ENCODE data around the gene BPIFB4.
"Not testable (repeated sequence)": the region's sequence is repeated elsewhere in the genome, so short reads cannot be mapped to it uniquely, and the experiment has no call there.

The BPIFB4 gene

DNA sequence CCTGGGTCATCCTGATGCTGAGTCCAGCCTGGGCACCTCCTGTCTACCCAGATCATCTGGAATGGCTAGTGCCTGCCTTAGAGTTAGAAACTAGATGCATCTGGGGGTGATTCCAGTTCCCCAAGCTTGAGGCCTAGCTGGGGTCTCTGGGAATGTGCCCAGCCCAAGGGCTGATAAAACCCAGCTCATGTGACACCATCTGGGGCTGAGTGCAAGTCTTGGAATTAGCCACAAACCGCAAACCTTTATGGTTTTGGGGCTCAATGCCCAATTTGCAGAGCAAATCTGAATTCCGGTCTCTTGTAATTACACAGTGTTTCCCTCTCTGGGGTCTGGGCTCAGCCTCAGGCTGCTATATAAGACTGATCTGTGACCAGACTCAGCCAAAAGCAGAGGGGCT, at the start of gene BPIFB4:
TSS of gene BPIFB4 (plus strand) at position 385 of the 400 bp plus-strand sequence. CDS start 1,884 bp downstream, outside the sequence.
- DNase-seq: no peak

DNA sequence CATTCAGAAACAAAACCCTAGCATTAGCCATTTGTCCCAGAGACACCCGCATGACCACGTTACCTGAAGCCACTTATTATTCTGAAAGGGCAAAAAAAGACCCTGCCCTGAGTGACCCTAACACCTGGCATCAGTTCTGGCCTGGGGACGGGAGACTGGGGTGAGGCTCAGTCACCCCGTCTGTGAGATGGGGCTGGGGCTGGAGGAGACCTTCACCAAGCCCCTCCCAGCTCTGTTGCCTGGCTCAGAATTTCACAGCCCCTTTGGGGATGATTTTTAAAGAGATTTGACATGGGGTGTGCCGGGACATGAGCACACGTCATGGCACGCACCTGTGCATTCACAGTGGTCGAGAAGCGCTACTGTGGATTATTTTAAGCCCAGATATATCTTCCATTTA, 49.4 kb upstream of the BPIFB4 start:
- DNase-seq: no peak

DNA sequence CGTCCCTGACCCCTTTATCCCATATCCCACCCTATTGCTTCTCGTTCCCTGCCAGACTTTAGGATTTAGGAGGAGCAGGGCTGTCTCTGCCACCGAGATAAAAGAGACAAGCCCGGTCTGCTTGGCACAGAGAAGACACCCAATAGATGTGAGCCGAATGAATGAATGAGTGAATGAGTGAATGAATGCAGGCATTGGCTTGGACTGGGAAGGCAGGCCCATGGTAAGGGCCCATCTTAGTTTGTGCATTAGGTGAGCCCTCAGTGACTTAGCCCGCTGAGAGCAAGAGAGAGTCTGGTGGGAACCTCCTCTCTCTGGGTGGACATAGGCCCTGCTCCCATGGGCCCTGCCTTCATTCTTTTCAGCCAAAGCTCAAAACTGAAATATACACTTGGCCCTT, 48.9 kb upstream of the BPIFB4 start:
- DNase-seq: no peak

DNA sequence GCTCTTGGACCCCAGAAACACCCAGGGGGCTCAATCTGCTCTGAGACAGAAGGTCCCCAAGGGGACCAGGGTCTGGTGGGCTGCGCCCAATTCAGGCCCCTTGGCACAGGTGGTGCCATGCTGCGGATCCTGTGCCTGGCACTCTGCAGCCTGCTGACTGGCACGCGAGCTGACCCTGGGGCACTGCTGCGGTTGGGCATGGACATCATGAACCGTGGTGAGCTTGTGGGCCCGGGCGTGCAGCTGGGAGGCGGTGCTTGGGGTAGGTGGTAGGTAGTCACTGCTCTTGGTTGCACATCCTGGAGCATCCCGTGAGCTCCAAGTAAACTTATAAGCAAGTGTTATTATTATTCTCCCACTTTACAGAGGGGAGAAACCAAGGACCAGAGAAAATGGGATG, 47.9 kb upstream of the BPIFB4 start, which contains the start of gene BPIFB6:
TSS of gene BPIFB6 (plus strand) at position 118 of the 400 bp plus-strand sequence. CDS start at position 118, 0 bp downstream.
- no peak for DNase-seq

DNA sequence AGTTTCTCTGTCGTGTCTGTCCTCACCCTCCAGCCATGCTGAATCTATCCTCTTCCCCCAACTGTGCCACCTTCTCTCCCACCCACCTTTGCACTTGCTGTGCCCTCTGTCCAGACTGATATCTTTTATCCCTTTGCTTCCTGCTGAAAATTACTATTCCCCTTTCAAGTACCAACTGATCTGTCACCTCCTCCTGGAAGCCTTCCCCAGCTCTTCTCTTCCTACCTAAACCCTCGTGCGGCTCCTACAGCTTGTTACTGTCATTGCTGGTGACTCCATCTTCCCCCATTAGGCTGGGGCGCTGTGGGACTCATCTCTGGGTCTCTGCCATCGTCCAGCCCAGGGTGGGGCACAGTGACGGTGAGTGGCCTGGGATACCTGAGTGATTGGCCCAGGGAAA, 46.9 kb upstream of the BPIFB4 start:
- no peak for DNase-seq

DNA sequence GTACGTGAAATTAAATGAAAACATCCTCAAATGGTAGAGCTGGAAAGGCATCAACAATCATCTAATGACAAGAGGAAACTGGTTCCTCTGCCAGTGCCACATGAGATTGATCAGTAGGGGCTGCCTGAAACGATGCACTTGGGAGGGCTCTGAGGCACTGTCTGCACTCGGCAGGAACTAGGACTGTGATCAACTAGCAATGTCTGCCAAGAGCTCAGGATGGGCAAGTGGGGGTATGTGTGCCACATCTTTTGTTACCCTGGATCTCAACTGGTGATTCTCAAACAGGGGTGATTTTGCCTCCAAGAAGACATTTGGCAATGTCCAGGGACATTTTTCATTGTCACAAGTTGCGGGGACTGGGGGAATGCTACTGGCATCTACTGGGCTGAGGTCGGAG, 46.1 kb upstream of the BPIFB4 start:
- DNase-seq: no peak

DNA sequence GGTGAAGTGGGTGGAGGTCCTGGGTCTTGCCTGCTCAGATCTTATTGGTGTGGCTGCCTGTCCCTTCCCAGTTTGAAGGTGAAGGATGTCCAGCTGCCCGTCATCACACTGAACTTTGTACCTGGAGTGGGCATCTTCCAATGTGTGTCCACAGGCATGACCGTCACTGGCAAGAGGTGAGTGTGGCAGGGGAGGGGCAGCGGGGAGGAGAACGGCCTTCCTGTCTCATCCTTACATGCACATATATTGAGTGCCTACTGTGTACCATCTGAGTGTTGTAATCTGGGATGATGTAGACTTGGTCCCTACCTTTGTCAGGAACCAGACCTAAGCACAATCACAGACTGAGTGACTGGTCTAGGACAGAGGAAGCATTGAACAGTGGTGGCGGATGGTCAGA, 45.3 kb upstream of the BPIFB4 start:
- DNase-seq: no peak

DNA sequence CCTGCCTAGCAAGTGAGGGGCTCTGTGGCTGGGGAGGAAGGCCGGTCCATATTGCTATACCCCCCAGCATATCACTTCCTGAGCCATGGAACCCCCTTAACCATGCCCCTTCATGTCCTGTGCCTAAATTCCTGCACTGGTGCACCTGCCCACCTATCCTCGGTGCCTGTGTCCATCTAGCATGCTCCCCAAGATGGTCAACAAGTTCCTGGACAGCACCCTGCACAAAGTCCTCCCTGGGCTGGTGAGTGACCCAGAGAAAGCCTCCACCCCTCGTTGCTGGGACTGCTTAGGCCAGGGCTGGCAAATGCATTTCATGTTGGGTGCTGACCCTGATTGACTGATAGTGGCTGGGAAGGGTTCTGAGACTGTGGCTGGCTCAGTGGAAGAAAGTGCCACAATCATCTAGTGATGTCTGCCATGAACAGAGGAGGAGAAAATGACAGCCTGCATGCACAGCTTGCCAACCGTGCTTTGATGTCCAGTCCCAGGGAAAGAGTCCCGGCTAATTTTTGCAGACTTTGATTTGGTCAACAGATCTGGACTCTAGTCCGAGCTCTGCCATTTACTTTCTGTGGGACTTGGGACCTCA, 44.4 kb upstream of the BPIFB4 start:
- DNase-seq: no peak

DNA sequence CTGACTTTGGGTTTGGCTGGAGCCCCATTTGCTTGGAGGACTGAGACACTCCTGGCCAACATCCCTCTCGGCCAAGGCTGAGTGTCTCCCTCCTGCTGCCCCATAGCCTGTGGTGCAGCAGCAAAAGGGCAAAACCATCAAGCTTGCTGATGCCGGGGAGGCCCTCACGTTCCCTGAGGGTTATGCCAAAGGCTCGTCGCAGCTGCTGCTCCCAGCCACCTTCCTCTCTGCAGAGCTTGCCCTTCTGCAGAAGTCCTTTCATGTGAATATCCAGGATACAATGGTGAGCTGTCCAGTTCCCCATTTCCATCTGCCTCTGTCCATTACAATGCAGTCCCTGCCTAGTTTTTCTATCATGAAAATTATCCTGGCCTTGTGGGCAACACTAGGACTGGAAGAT, 42.0 kb upstream of the BPIFB4 start:
- no peak for DNase-seq

DNA sequence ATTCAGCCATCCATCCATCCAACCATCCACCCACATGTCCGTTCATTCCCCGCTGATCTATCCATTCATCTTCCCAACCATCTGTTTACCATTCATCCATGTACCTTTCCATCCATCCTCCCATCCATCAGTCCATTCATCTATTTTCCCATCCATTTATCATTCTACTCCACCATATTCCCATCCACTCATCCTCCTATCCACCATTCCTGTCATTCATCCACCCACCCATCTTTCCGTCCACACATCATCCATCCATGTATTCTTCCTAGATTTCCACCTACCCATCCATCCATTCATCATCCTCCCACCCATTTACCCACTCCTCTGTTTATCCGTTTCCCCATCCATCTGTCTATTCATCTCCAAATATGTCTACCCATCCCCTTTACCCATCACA, 41.2 kb upstream of the BPIFB4 start:
- DNase-seq: no peak

DNA sequence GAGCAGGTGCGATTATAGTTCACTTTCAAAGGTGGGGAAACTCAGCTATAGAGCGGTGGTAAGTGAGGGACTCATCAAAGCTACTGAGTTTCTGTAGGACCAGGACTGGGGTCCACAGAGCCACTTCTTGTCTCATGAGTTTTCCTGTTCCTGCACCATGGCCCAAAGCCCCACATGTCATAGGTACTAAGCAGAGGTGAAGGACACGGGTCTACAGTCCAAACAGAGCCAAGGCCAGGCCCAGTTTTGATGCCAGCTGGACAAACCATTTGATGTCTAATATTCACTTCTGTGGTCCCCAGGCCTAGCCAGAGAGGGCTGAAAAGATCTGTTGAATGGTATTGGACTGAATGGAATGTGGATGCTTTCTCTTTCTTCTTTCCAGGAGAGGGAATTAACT, 37.0 kb upstream of the BPIFB4 start:
- DNase-seq: no peak

DNA sequence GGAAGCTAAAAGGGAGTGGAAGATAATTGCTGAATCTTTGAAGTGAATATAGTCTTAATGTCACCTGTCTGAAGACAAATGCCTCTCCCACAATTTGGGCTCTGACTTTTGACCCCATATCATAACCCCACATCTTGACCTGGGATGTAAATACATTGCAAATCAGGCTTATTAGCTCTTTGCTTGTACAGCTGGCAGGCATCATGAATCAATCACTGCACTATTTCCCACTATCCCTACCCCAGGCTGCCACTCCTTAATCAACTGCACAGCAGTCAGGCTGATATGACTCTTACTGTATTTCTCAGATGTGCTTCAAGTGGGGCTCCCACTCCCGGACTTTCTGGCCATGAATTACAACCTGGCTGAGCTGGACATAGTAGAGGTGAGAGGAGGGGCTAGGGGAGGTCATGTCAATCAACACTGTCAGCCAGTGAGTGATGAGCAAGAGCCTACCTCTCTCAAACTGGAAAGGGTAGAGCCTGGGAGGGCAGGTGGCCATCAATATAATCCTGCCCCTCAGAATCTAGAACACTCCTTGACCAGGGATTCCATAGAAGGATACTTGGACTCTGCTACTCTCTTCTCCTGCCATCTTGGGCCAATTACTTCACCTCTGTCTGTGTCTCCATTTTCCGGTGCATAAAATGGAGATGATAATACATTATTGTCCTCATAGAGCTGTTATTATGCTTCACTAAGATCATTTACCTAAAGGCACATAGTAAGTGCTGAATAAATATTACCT, 36.3 kb upstream of the BPIFB4 start:
- DNase-seq: no peak

DNA sequence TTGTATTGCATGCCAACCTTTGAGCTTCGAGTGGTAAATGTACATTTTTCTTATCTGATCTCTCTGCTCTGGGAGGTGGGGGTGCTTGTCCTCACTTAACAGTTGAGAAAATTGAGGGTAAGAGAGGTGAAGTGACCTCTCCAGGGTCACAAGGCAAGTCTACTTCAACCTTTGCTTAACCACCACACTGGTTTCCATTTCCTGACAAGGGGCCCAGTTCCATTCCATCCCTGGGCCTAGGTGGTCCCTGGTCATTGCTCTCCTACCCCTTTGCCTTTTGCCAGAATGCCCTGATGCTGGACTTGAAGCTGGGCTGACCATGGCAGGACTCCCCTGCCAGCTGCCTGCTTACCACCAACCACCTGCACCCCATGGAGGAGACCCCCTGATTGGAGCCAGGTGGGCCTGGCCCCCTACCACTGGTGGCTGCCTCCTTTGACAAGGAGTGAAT, 35.7 kb upstream of the BPIFB4 start:
- DNase-seq: no peak

DNA sequence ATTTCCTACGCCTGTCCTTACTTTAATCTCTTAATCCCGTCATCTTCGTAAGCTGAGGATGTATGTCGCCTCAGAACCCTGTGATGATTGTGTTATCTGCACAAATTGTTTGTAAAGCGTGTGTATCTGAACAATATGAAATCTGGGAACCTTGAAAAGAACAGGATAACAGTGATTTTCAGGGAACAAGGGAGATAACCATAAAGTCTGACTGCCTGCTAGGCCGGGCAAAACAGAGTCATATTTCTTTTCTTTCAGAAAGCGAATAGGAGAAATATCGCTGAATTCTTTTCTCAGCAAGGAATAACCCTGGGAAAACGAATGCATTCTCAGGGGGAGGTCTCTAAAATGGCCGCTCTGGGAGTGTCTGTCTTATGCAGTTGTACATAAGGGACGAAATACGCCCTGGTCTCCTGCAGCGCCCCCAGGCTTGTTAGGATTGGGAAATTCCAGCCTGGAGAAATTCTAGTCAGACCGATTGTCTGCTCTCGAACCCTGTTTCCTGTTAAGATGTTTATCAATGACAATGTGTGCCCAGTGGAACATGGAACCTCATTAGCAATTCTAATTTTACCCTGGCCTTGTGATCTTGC, 34.2 kb upstream of the BPIFB4 start:
- not testable (repeated sequence) for DNase-seq

DNA sequence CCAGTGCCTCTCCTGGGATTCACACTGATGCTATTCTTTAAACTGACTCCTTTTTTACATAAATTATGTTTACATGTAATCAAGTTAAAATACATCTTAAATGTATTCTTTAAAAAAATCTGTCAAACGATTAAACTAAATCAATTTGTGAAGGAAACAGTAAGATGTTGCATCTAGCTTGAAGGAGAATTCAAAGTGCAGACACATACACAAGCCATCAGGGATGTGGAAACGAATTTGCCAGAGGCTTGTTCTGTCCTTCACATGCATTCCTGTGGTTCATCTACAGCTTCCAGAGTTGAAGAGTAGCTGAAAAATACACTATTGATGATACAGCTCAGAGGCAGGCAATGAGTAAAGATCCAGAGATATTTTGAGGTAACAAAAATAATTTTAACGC, 33.0 kb upstream of the BPIFB4 start:
- DNase-seq: no peak

DNA sequence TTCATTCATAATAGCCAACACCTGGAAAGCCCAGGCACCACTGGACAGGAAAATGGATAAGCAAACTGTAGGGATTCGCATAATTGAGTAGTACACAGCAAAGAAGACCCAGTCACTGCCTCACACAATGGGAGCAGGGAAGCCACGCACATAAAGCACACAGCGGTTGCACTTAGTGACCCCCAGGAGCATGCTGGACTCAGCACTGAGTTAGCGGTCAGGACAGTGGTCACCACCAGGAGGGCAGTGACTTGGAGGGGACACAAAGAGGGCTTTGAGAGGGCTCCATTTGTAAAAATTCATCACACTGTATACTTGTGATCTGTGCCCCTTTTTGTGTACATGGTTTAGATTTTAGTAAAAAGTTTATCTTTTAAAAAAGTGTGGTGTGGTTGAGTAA, 28.1 kb upstream of the BPIFB4 start:
- no peak for DNase-seq

DNA sequence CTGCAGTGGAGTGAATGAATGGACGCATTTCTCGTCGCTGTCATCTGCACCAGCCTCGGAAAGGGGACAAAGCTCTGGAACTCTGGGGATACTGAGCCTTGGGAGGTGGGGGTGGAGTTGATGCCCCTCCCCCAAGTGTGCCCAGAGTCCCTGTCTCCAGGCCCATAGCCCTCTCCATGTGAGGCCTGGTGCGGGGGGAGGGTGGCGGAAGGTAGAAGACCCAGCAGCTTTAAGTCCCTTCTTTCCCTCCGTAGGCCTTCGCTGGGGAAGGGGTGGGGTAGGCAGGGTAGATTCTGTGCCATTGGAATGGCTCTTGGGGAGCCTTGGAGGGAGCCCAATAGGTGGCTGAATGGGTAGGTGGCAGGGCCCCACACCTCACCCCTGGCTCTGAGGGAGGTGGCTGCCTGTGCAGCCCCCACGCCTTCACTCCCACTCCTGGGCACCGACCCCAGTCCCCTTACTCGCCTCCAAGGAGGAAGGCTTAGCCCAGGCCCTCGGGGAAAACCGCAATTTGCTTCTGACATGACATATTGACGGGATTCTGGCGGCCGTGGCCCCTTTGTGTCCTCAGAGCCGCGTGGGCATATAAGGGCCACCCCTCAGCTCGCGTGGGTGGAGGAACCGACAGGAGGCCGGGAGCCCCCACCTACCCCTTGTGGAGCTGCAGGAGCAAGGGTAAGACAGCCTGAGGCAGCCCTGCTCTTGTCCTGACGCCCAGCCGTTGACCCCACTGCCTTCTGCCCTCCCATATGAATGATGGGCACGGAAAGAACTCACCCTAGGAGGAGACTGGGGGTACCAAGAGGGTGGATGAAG, 25.9 kb upstream of the BPIFB4 start, which contains the start of gene BPIFB3:
TSS of gene BPIFB3 (plus strand) at position 613 of the 816 bp plus-strand sequence. CDS start 1,533 bp downstream, outside the sequence.
- DNase-seq: no peak

DNA sequence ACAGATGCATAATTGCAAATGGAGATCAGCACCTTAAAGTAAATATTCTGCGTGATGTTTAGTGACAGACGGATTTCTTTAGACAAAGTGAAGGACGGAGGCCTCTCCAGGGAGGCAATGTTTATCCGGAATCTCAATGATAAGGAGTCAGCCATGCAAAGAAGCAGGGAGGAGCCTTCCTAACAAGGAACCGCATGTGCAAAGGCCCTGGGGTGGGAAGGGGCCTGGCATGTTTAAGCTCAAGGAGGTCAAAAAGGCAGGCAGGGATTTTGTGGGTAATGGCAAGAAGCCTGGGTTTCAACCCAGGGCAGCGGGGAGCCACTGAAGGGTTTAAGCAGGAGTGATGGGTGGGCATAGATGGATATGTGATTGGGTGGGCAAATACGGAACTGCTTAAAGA, 25.1 kb upstream of the BPIFB4 start:
- DNase-seq: no peak

DNA sequence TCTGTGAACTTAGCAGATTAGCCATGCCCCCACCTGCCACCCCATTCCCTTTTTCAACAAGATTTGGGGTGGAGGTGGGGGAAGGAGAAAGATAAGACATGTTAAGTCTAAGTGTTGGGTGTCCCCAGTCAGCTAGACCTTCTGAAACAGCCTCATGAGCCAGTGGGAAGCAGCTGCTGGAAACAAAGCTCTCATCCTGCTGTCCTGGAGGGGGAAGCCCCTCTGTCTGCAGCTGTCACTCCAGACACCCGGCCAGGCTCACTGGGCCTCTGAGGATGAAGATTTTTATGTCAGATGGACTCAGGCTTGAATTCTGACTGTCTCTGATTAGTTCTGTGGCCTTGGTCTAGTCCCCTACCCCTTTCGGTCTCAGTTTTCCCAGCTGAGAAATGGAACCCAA, 24.7 kb upstream of the BPIFB4 start:
- DNase-seq: no peak

DNA sequence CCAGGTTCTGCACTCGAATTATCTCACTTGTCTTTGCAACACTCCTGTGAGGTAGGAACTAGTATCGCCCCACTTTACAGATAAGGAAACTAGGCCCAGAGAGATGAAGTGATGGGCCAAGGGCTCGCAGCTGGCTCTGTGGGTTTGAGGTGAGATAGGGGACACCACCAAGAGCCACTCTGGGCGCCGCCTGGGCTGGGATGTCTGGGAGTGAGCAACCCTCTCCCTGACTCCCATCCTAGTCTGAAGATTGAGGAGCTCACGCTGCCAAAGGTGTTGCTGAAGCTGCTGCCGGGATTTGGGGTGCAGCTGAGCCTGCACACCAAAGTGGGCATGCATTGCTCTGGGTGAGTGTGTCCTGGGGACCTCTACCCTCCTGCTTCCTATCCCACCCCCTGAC, 20.3 kb upstream of the BPIFB4 start:
- DNase-seq: no peak

DNA sequence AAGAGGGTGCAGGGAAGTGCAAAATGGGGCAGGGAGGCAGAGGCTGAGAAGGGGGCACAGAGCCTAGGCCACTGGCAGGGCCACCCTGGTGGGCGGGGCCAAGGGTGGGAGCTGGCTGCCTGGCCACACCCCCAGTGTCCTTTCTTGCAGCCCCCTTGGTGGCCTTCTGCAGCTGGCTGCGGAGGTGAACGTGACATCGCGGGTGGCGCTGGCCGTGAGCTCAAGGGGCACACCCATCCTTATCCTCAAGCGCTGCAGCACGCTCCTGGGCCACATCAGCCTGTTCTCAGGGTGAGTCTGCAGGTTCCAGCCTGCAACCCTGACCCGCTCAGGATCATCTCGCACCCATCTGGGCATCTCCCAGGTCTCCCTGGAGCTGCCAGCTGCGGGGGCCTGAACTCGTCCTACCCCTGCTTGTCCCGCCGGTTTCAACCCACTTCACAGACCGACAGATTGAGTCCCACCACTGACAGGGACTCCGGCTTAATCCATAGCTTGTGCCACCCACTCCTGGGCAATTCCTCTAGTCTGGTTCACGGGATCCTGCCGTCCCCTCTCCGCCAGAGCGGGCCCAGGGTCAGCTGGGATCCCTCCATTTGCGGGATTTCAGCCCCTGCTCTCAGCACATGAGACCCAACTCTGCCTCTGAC, 19.6 kb upstream of the BPIFB4 start:
- no peak for DNase-seq

DNA sequence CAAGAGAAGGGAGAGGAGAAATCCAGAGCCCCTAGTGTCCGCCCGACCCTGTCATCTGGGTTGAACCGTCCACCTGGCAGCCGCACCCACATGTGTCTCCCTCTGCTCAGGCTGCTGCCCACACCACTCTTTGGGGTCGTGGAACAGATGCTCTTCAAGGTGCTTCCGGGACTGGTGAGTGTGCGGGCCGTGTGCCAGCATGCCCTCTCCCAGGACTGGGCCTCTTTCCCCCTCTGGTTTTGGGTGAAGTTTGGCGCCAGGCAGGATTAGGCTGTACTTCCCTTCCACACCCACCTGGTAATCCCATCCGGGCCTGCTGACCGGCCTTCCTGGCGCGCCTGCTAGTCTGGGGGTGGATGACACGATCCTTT, 17.8 kb upstream of the BPIFB4 start:
- DNase-seq: no peak
